ENCODE results near the gene NDEL1.

The NDEL1 gene

DNA sequence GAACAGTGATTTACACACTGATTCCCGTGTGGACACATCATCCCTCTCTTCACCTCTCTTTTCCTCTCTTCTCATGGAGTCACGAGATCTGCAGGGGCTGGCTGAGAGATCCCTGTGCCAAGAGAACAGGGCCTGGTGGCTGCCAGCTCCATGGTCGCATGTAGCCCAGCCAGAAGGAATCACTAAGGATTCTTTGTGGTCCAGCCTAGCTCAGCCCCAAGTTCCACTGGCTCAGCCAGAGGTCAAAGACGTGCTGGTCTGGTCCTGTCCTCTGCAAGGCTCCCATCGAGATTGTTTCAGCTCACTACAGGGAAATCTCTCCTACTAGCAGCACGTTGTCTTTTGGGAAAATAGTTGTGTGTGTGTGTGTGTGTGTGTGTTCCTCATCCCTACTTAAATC, 66.4 kb downstream of the NDEL1 start:
- Histone ChIP-seq H3K4me3 (ENCODE audit: low read depth in 1 of 2, low read length in 2 of 2) (no peak overlapping the region), H3K4me1 (ENCODE audit: insufficient read depth, low read length) (no peaks in the 10 kb centered on the region), H4K20me1 (ENCODE audit: insufficient read depth, low read length) (peaks cover 3% of the 10 kb centered on the region; the same call in 1 of the 2 replicates), H3K9me3 (ENCODE audit: insufficient read depth, low read length, severe bottlenecking) (no peaks in the 10 kb centered on the region), H2AFZ (ENCODE audit: low read depth, low read length) (no peak overlapping the region), H3K4me2 (ENCODE audit: insufficient read depth, low read length) (no peak overlapping the region), H3K27me3 (ENCODE audit: insufficient read depth, low read length, poor library complexity) (no peaks in the 10 kb centered on the region), H3K36me3 (ENCODE audit: insufficient read depth, low read length) (peaks cover 89% of the 10 kb centered on the region), H3K9ac (ENCODE audit: low read depth, low read length) (no peak overlapping the region), H3K27ac (ENCODE audit: low read length) (no peak overlapping the region), H3K79me2 (ENCODE audit: insufficient read depth, low read length) (no peaks in the 10 kb centered on the region)
- DNase-seq: no peak
- no peak for TF ChIP-seq EZH2 (IDR thresholded peaks at IDR 0.05; ENCODE audit: borderline replicate concordance, low read depth, low read length, severe bottlenecking)
- TF ChIP-seq, protein P1, sequence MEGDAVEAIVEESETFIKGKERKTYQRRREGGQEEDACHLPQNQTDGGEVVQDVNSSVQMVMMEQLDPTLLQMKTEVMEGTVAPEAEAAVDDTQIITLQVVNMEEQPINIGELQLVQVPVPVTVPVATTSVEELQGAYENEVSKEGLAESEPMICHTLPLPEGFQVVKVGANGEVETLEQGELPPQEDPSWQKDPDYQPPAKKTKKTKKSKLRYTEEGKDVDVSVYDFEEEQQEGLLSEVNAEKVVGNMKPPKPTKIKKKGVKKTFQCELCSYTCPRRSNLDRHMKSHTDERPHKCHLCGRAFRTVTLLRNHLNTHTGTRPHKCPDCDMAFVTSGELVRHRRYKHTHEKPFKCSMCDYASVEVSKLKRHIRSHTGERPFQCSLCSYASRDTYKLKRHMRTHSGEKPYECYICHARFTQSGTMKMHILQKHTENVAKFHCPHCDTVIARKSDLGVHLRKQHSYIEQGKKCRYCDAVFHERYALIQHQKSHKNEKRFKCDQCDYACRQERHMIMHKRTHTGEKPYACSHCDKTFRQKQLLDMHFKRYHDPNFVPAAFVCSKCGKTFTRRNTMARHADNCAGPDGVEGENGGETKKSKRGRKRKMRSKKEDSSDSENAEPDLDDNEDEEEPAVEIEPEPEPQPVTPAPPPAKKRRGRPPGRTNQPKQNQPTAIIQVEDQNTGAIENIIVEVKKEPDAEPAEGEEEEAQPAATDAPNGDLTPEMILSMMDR (IDR thresholded peaks at IDR 0.05; ENCODE audit: borderline replicate concordance, extremely low read depth, low read length, poor library complexity, severe bottlenecking): no peak
- ATAC-seq (ENCODE audit: insufficient read depth, low read depth): no peak

DNA sequence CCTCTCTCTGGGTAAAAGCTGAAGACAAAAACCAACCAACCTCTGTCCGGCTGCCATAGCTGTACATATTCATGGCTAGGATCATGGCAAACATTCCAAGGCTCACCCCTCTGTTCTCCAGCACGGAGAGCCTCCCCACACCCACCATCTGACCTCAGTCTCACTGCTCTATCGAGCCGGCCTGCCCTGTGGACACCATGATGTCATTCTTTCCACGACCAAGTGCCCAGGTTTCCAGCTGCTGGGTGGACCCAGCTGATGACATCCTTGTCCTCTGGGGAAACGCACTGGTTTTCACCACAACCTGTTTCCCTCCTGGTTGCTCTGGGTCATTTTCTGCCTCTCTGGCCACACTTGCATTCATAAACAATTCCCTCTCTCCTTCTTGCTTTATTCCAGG, 67.7 kb downstream of the NDEL1 start:
- Histone ChIP-seq H3K27ac (ENCODE audit: low read length) (no peak overlapping the region), H2AFZ (ENCODE audit: low read depth, low read length) (no peak overlapping the region), H3K9ac (ENCODE audit: low read depth, low read length) (no peak overlapping the region), H3K27me3 (ENCODE audit: insufficient read depth, low read length, poor library complexity) (no peaks in the 10 kb centered on the region), H3K4me2 (ENCODE audit: insufficient read depth, low read length) (no peak overlapping the region), H4K20me1 (ENCODE audit: insufficient read depth, low read length) (peaks cover 3% of the 10 kb centered on the region; the same call in 1 of the 2 replicates), H3K36me3 (ENCODE audit: insufficient read depth, low read length) (peaks cover 89% of the 10 kb centered on the region), H3K4me3 (ENCODE audit: low read depth in 1 of 2, low read length in 2 of 2) (no peak overlapping the region), H3K79me2 (ENCODE audit: insufficient read depth, low read length) (no peaks in the 10 kb centered on the region), H3K4me1 (ENCODE audit: insufficient read depth, low read length) (no peaks in the 10 kb centered on the region), H3K9me3 (ENCODE audit: insufficient read depth, low read length, severe bottlenecking) (no peaks in the 10 kb centered on the region)
- no peak for TF ChIP-seq EZH2 (IDR thresholded peaks at IDR 0.05; ENCODE audit: borderline replicate concordance, low read depth, low read length, severe bottlenecking)
- TF ChIP-seq, protein P1 (IDR thresholded peaks at IDR 0.05; ENCODE audit: borderline replicate concordance, extremely low read depth, low read length, poor library complexity, severe bottlenecking): no peak
- ATAC-seq (ENCODE audit: insufficient read depth, low read depth) (no peak), DNase-seq (no peak)

DNA sequence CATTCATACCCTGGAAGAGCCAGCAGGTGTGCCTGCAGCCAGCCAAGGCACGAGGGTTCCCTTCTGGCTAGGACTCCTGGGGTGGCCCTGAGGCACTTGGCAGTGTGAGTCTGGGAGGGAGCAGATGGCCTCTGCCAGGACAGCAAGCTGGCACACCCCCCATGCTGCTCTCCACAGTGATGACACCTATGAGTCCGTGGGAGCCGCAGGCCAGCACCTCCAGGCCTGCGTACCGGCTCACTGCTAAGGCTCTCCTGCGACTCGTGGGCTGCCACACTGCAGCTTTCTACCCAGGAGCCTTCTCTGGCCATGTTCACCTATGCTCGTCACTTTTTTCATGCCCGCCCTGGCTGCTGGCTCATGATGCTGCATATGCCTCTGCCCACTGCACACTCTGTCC, 68.1 kb downstream of the NDEL1 start:
- no peaks in the 10 kb centered on the region for H3K4me1 ChIP-seq (ENCODE audit: insufficient read depth, low read length)
- H3K4me2 ChIP-seq (ENCODE audit: insufficient read depth, low read length): no peak overlapping the region
- ATAC-seq (ENCODE audit: insufficient read depth, low read depth) (no peak), DNase-seq (no peak)
- no peak overlapping the region for H3K4me3 ChIP-seq (ENCODE audit: low read depth in 1 of 2, low read length in 2 of 2)
- peaks cover 89% of the 10 kb centered on the region for H3K36me3 ChIP-seq (ENCODE audit: insufficient read depth, low read length)
- no peaks in the 10 kb centered on the region for H3K79me2 ChIP-seq (ENCODE audit: insufficient read depth, low read length)
- H3K27me3 ChIP-seq (ENCODE audit: insufficient read depth, low read length, poor library complexity): no peaks in the 10 kb centered on the region
- no peaks in the 10 kb centered on the region for H3K9me3 ChIP-seq (ENCODE audit: insufficient read depth, low read length, severe bottlenecking)
- no peak overlapping the region for H3K27ac ChIP-seq (ENCODE audit: low read length)
- TF ChIP-seq EZH2 (IDR thresholded peaks at IDR 0.05; ENCODE audit: borderline replicate concordance, low read depth, low read length, severe bottlenecking): no peak
- TF ChIP-seq, protein P1 (IDR thresholded peaks at IDR 0.05; ENCODE audit: borderline replicate concordance, extremely low read depth, low read length, poor library complexity, severe bottlenecking): no peak
- H2AFZ ChIP-seq (ENCODE audit: low read depth, low read length): no peak overlapping the region
- no peak overlapping the region for H3K9ac ChIP-seq (ENCODE audit: low read depth, low read length)
- H4K20me1 ChIP-seq (ENCODE audit: insufficient read depth, low read length): peaks cover 3% of the 10 kb centered on the region; the same call in 1 of the 2 replicates

Data from DND-41 (cell line).